Transverse colon (tissue), 4 donors: ENCODE measurements around the gene OR51B6. TPM values are rescaled to one million over a fixed set of nuclear protein-coding genes. Genes with fewer than 3 reads are reported as not detected.
"Not testable (repeated sequence)": the region's sequence is repeated elsewhere in the genome, so short reads cannot be mapped to it uniquely, and the experiment has no call there.

Source experiments
- DNase-seq: peaks from one replicate; pipeline ENCODE4 v3.0.0-alpha.2; 2019
- H3K27ac ChIP-seq, 4 donors: fragments of 200-600 bp; sonication (generic); 2 replicates each; pipeline ENCODE4 v1.5.1; 2016 to 2018; ENCODE audit warnings: inconsistent platforms in 4 of 4
- H3K27me3 ChIP-seq: fragments of 200-600 bp; sonication (generic); 2 replicates; pipeline ENCODE4 v1.5.1; 2017; ENCODE audit warnings: inconsistent platforms
- H3K36me3 ChIP-seq, 4 donors: fragments of 200-600 bp; sonication (generic); 2 replicates each; pipeline ENCODE4 v1.5.1; 2017 to 2019; ENCODE audit warnings: inconsistent platforms in 4 of 4
- H3K4me1 ChIP-seq, 4 donors: fragments of 200-600 bp; sonication (generic); 2 replicates each; pipeline ENCODE4 v1.5.1; 2017 to 2020; ENCODE audit warnings: inconsistent platforms in 4 of 4
- H3K4me3 ChIP-seq, 4 donors: fragments of 200-600 bp; sonication (generic); 1 replicate in 1 of 4; 2 replicates in 3 of 4; pipeline versions ENCODE4 v1.5.1 to v1.6.1; 2017 to 2019; ENCODE audit warnings: inconsistent platforms in 4 of 4
- H3K9me3 ChIP-seq, 2 donors: fragments of 200-600 bp; sonication (generic); 2 replicates each; pipeline ENCODE4 v1.5.1; 2017 to 2019; ENCODE audit warnings: inconsistent platforms in 2 of 2
- EP300 ChIP-seq: sonication (generic); formaldehyde crosslinking; IDR thresholded peaks from one replicate; pipeline ENCODE4 v1.6.1; 2017; ENCODE audit warnings: antibody characterized with exemption, low read depth
- POLR2A ChIP-seq: fragments of 450-650 bp; IDR thresholded peaks from one replicate; pipeline ENCODE4 v1.6.1; 2016; ENCODE audit warnings: antibody characterized with exemption, mild to moderate bottlenecking, moderate library complexity
- POLR2AphosphoS5 ChIP-seq, 3 donors: sonication (generic); formaldehyde crosslinking; IDR thresholded peaks; one replicate each; pipeline ENCODE4 v1.6.1; 2016; ENCODE audit warnings: antibody characterized with exemption in 3 of 3
- WGBS, 2 donors: methylation state at CpG; one replicate each; pipeline ENCODE4 v1.1.5; 2018; ENCODE audit warnings: low coverage in 1 of 2; 5-methylcytosine and 5-hydroxymethylcytosine counted together
- in situ Hi-C, 4 donors: fragments of 200-750 bp; cut with MboI; loops; one replicate each; pipeline versions ENCODE4 v1.15.0 to v1.15.1; 2017; ENCODE audit warnings: low sequenced_read_pairs in 3 of 4, low pct_ligation_motif_present in 1 of 4, low pct_unique_long_range_greater_than_20kb in 1 of 4
- intact Hi-C: fragments of 100-400 bp; cut with DNase I; formaldehyde crosslinking; loops from one replicate; pipeline ENCODE4 v1.15.1; 2023; ENCODE audit warnings: low total_unique reads
- total RNA-seq, 4 donors: library from RNA; depleted of rRNA; stranded (reverse); fragments of >200 nt; gene quantifications; one replicate each; pipeline ENCODE4 v1.1.0, GENCODE V29; 2016
- TF ChIP-seq, protein P1 (sequence below), 5 experiments: fragments of 200-600 bp in 3 of 5; fragments of 450-650 bp in 2 of 5; sonication (generic) in 3 of 5; IDR thresholded peaks; 1 replicate in 2 of 5; 2 replicates in 3 of 5; pipeline ENCODE4 v1.5.1; 2016 to 2017; ENCODE audit warnings: antibody characterized with exemption in 5 of 5, inconsistent platforms in 3 of 5, mild to moderate bottlenecking in 2 of 5, moderate library complexity in 1 of 5

OR51B6 gene
- total RNA-seq, 4 donors from 2014 or later: not detected

- H3K27ac ChIP-seq: no peak overlapping the region
- WGBS, 2 donors: 49 to 74% methylated on average over 3 of the region's 3 CpGs
- no peak for DNase-seq
- no peaks in the 10 kb centered on the region for H3K4me1 ChIP-seq
- in situ Hi-C loops: no loop called here
- no peak overlapping the region for H3K4me3 ChIP-seq
- intact Hi-C loops: no loop called here
- H3K27me3 ChIP-seq: no peaks in the 10 kb centered on the region
- TF ChIP-seq, protein P1, sequence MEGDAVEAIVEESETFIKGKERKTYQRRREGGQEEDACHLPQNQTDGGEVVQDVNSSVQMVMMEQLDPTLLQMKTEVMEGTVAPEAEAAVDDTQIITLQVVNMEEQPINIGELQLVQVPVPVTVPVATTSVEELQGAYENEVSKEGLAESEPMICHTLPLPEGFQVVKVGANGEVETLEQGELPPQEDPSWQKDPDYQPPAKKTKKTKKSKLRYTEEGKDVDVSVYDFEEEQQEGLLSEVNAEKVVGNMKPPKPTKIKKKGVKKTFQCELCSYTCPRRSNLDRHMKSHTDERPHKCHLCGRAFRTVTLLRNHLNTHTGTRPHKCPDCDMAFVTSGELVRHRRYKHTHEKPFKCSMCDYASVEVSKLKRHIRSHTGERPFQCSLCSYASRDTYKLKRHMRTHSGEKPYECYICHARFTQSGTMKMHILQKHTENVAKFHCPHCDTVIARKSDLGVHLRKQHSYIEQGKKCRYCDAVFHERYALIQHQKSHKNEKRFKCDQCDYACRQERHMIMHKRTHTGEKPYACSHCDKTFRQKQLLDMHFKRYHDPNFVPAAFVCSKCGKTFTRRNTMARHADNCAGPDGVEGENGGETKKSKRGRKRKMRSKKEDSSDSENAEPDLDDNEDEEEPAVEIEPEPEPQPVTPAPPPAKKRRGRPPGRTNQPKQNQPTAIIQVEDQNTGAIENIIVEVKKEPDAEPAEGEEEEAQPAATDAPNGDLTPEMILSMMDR (IDR thresholded peaks at IDR 0.05): no peak
- TF ChIP-seq POLR2A: no peak
- TF ChIP-seq EP300: no peak
- TF ChIP-seq POLR2AphosphoS5 (IDR thresholded peaks at IDR 0.05): no peak
- no peaks in the 10 kb centered on the region for H3K9me3 ChIP-seq
- no peaks in the 10 kb centered on the region for H3K36me3 ChIP-seq
Measured at GRCh38 chr11:5362017-5362625, 10.8 kb downstream of the OR51B6 start.

DNA sequence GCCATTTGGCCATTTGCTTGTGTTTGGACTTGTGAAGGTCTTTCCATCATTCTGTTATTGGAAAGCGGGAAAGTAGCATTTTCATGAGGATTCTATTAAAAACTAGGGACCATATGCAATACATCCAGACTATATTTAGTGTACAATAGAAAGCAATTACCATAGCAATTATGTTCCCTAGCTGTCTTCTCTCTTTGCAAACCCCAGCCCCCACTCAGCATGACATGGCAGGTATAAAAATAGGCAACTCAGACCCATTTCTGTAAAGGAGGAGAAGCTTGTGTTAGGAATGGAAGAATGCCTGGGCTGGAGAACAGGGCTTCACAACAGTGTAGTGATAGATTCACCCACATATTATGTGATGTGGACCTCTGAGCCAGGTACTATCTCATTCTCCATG is 12.4 kb downstream of the OR51B6 start:
- no peak overlapping the region for H3K27ac ChIP-seq
- 88 to 91% methylated on average over 1 of the region's 1 CpG for WGBS, 2 donors
- intact Hi-C loops (no loop called here), in situ Hi-C loops (no loop called here)
- no peak overlapping the region for H3K4me3 ChIP-seq
- DNase-seq: no peak
- no peaks in the 10 kb centered on the region for H3K27me3 ChIP-seq
- no peaks in the 10 kb centered on the region for H3K4me1 ChIP-seq
- no peaks in the 10 kb centered on the region for H3K9me3 ChIP-seq
- H3K36me3 ChIP-seq: no peaks in the 10 kb centered on the region
- TF ChIP-seq EP300 (no peak), POLR2AphosphoS5 (IDR thresholded peaks at IDR 0.05) (no peak), POLR2A (no peak)
- TF ChIP-seq, protein P1 (IDR thresholded peaks at IDR 0.05): no peak

GRCh38 chr11:5364214-5364613 is 12.9 kb downstream of the OR51B6 start:
- TF ChIP-seq, protein P1 (IDR thresholded peaks at IDR 0.05): no peak
- no peak for TF ChIP-seq POLR2A
- TF ChIP-seq POLR2AphosphoS5 (IDR thresholded peaks at IDR 0.05): no peak
- no peak for TF ChIP-seq EP300
- 48% methylated on average over 2 of the region's 2 CpGs; no CpG with 5 or more reads in 1 of the 2 donors for WGBS, 2 donors
- Histone ChIP-seq H3K4me3 (no peak overlapping the region), H3K36me3 (no peaks in the 10 kb centered on the region), H3K27ac (no peak overlapping the region), H3K9me3 (no peaks in the 10 kb centered on the region), H3K4me1 (no peaks in the 10 kb centered on the region), H3K27me3 (no peaks in the 10 kb centered on the region)
- in situ Hi-C loops: no loop called here
- intact Hi-C loops: no loop called here
- DNase-seq: no peak

GRCh38 chr11:5366365-5366764 is 15.1 kb downstream of the OR51B6 start:
- in situ Hi-C loops, DNase-seq, intact Hi-C loops: not testable (repeated sequence)

GRCh38 chr11:5366856-5367255 is 15.5 kb downstream of the OR51B6 start:
- Histone ChIP-seq H3K9me3 (no peaks in the 10 kb centered on the region), H3K4me1 (no peaks in the 10 kb centered on the region), H3K4me3 (no peak overlapping the region), H3K36me3 (no peaks in the 10 kb centered on the region), H3K27ac (no peak overlapping the region), H3K27me3 (no peaks in the 10 kb centered on the region)
- intact Hi-C loops: no loop called here
- DNase-seq: no peak
- no peak for TF ChIP-seq EP300
- TF ChIP-seq, protein P1 (IDR thresholded peaks at IDR 0.05): no peak
- no peak for TF ChIP-seq POLR2AphosphoS5 (IDR thresholded peaks at IDR 0.05)
- TF ChIP-seq POLR2A: no peak
- WGBS, 2 donors: 75% methylated on average over 1 of the region's 1 CpG; no CpG with 5 or more reads in 1 of the 2 donors
- in situ Hi-C loops: no loop called here

More at GRCh38 chr11:5366365-5366764, 15.1 kb downstream of the OR51B6 start:
- not testable (repeated sequence) for H3K27ac ChIP-seq, H3K9me3 ChIP-seq, H3K27me3 ChIP-seq, H3K4me3 ChIP-seq, H3K36me3 ChIP-seq, H3K4me1 ChIP-seq
- WGBS, 2 donors: 83 to 87% methylated on average over 6 of the region's 6 CpGs
